ENCODE measurements around the gene PLEKHG7.

Gene PLEKHG7

DNA sequence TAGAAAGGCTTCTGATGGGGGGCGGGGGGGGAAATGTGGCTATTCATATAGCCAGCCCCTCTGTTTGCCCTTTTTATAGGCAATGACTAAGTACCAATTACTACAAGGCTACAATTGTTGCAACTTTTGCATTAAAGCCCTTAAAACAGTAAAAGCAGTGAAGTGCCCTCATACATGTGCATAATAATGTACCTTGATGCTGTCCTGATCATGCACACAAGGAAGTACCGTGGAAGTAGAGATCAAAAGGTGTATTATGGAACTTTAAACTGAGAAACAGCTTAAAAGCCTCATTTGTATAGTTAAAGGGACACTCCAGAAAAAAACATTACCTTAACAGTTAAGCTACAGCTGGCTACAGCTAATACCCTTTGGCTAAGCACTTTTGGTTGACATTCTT, 111.8 kb downstream of the PLEKHG7 start:
- no peak for DNase-seq

DNA sequence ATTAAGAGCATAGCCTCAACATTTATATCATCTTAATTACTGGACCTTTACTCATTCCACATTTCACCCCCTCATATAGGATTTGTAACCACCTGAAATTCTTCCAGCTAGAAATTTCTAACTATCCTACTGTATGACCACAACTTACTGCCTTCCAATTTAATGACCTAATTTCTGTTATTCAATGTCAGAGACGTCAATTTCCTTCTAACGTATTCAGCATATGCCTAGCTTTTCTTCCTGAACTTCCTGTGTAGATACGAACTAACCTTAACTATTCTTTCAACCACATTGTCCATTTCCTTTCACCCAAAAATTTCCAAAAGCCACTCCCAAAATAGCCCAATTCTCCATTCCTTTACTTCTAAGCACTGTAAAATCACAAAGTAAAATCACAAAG, 118.4 kb downstream of the PLEKHG7 start:
- no peak for DNase-seq

All from midbrain (tissue), 1 donor.